Esophagus muscularis mucosa (tissue), 4 donors: ENCODE results near the gene TNFRSF17. TPM values are rescaled to one million over a fixed set of nuclear protein-coding genes. Genes with fewer than 3 reads are reported as not detected.

Experiments used
- DNase-seq: peaks from one replicate; pipeline ENCODE4 v3.0.0-alpha.2; 2017; ENCODE audit errors: extremely low spot score
- H3K27ac ChIP-seq, 4 donors: fragments of 200-600 bp; sonication (generic); replicated peaks in 1 of 4; 1 replicate in 3 of 4; 2 replicates in 1 of 4; pipeline ENCODE4 v1.5.1; 2016 to 2019; ENCODE audit warnings: mild to moderate bottlenecking in 1 of 4
- H3K27me3 ChIP-seq, 4 donors: fragments of 200-600 bp; sonication (generic); one replicate each; pipeline versions ENCODE4 v1.5.1 to v1.6.0; 2016 to 2019
- H3K36me3 ChIP-seq, 4 donors: fragments of 200-600 bp; sonication (generic); one replicate each; pipeline ENCODE4 v1.5.1; 2016 to 2019
- H3K4me1 ChIP-seq, 4 donors: fragments of 200-600 bp; sonication (generic); one replicate each; pipeline ENCODE4 v1.5.1; 2016 to 2019
- H3K4me3 ChIP-seq, 4 donors: fragments of 200-600 bp; sonication (generic); 1 replicate in 2 of 4; 2 replicates in 2 of 4; pipeline ENCODE4 v1.5.1; 2016 to 2019; ENCODE audit warnings: mild to moderate bottlenecking in 4 of 4, moderate library complexity in 1 of 4
- H3K9me3 ChIP-seq, 4 donors: fragments of 200-600 bp; sonication (generic); 1 replicate in 3 of 4; 2 replicates in 1 of 4; pipeline ENCODE4 v1.5.1; 2016 to 2019
- CTCF ChIP-seq, 3 experiments: fragments of 200-600 bp in 2 of 3; fragments of 450-650 bp in 1 of 3; sonication (generic) in 2 of 3; IDR thresholded peaks; one replicate each; pipeline ENCODE4 v1.5.1; 2017 to 2019; ENCODE audit warnings: antibody characterized with exemption in 3 of 3, mild to moderate bottlenecking in 2 of 3, moderate library complexity in 1 of 3
- EP300 ChIP-seq: sonication (generic); formaldehyde crosslinking; IDR thresholded peaks from one replicate; pipeline ENCODE4 v1.6.1; 2017; ENCODE audit warnings: antibody characterized with exemption
- POLR2A ChIP-seq: fragments of 450-650 bp; IDR thresholded peaks from one replicate; pipeline ENCODE4 v1.6.1; 2017; ENCODE audit warnings: antibody characterized with exemption, moderate library complexity, mild to moderate bottlenecking, low read depth
- POLR2AphosphoS5 ChIP-seq, 2 donors: sonication (generic); formaldehyde crosslinking; IDR thresholded peaks; one replicate each; pipeline ENCODE4 v1.6.1; 2017; ENCODE audit warnings: antibody characterized with exemption in 2 of 2
- WGBS: methylation state at CpG from one replicate; pipeline ENCODE4 v1.1.5; 2018; 5-methylcytosine and 5-hydroxymethylcytosine counted together
- intact Hi-C: fragments of 100-400 bp; cut with DNase I; formaldehyde crosslinking; loops from one replicate; pipeline ENCODE4 v1.15.1; 2023
- total RNA-seq, 4 donors: library from RNA; depleted of rRNA; stranded (reverse); fragments of >200 nt; gene quantifications; one replicate each; pipeline versions ENCODE4 v1.1.0 to v1.2.1, GENCODE V29; 2016

Gene TNFRSF17
- total RNA-seq, 4 donors from 2014 or later, result not detected

- Histone ChIP-seq H3K4me1 (peaks cover 23 to 31% (median 29%) of the 10 kb centered on the region in 4 donors), H3K9me3 (no peaks in the 10 kb centered on the region), H3K27me3 (no peaks in the 10 kb centered on the region), H3K36me3 (peaks cover 0 to 8% (median 4%) of the 10 kb centered on the region in 4 donors), H3K4me3 (peak overlapping the region; percentile 73 to 98 (median 87)), H3K27ac (peak overlapping the region; percentile 84 to 88 (median 86))
- intact Hi-C loops, result loop anchor here (2.0 to 5.0 kb wide), 3 partner anchors 60 to 125 kb away; partner anchors contain the start of gene RSL1D1
- DNase-seq, result no peak
- no peak for TF ChIP-seq CTCF (IDR thresholded peaks at IDR 0.05)
- TF ChIP-seq EP300, result no peak
- no peak for TF ChIP-seq POLR2AphosphoS5 (IDR thresholded peaks at IDR 0.05)
- no peak for TF ChIP-seq POLR2A
- WGBS, result under 1% methylated on average over 10 of the region's 22 CpGs
Measured at GRCh38 chr16:11976850-11977375, 11.9 kb downstream of the TNFRSF17 start.

- intact Hi-C loops, result loop anchor here (2.0 to 5.0 kb wide), 3 partner anchors 61 to 125 kb away; partner anchors contain the start of gene RSL1D1
- Histone ChIP-seq H3K27ac (peak overlapping the region; percentile 84 to 88 (median 86)), H3K4me1 (peaks cover 23 to 31% (median 29%) of the 10 kb centered on the region in 4 donors), H3K36me3 (peaks cover 0 to 8% (median 4%) of the 10 kb centered on the region in 4 donors), H3K4me3 (peak overlapping the region; percentile 73 to 98 (median 87)), H3K9me3 (no peaks in the 10 kb centered on the region), H3K27me3 (no peaks in the 10 kb centered on the region)
- 10% methylated on average over 10 of the region's 12 CpGs for WGBS
- DNase-seq, result no peak
- TF ChIP-seq POLR2AphosphoS5 (IDR thresholded peaks at IDR 0.05) (peak; percentile 43 to 82), POLR2A (no peak)
Measured at GRCh38 chr16:11977376-11978041, 12.5 kb downstream of the TNFRSF17 start.

- Histone ChIP-seq H3K27me3 (no peaks in the 10 kb centered on the region), H3K36me3 (peaks cover 0 to 8% (median 4%) of the 10 kb centered on the region in 4 donors), H3K27ac (peak overlapping the region; percentile 84 to 88 (median 86)), H3K9me3 (no peaks in the 10 kb centered on the region), H3K4me3 (peak overlapping the region; percentile 73 to 98 (median 87)), H3K4me1 (peaks cover 23 to 31% (median 29%) of the 10 kb centered on the region in 4 donors)
- TF ChIP-seq EP300 (no peak), CTCF (IDR thresholded peaks at IDR 0.05) (no peak), POLR2A (no peak), POLR2AphosphoS5 (IDR thresholded peaks at IDR 0.05) (no peak)
- WGBS, result 73% methylated on average over 2 of the region's 2 CpGs
- intact Hi-C loops, result loop anchor here (5.0 kb wide), 2 partner anchors 89 to 126 kb away; partner anchors contain the start of gene RSL1D1
- no peak for DNase-seq
Measured at GRCh38 chr16:11978080-11978479, 13.1 kb downstream of the TNFRSF17 start.

GRCh38 chr16:11979013-11979672 is 14.1 kb downstream of the TNFRSF17 start:
- Histone ChIP-seq H3K9me3 (no peaks in the 10 kb centered on the region), H3K4me1 (peaks cover 23 to 31% (median 29%) of the 10 kb centered on the region in 4 donors), H3K27me3 (no peaks in the 10 kb centered on the region), H3K27ac (no peak overlapping the region), H3K36me3 (no peaks in the 10 kb centered on the region), H3K4me3 (no peak overlapping the region)
- no peak for DNase-seq
- intact Hi-C loops, result loop anchor here (5.0 kb wide), 2 partner anchors 88 to 127 kb away; partner anchors contain the start of gene RSL1D1
- WGBS, result 89% methylated on average over 9 of the region's 9 CpGs
- TF ChIP-seq CTCF (IDR thresholded peaks at IDR 0.05) (no peak), POLR2A (no peak), EP300 (no peak), POLR2AphosphoS5 (IDR thresholded peaks at IDR 0.05) (no peak)
